Body of pancreas (tissue), 4 donors: ENCODE results near the gene TRIM28. TPM values are rescaled to one million over a fixed set of nuclear protein-coding genes. Genes with fewer than 3 reads are reported as not detected.
"Not testable (repeated sequence)": the region's sequence is repeated elsewhere in the genome, so short reads cannot be mapped to it uniquely, and the experiment has no call there.

Experiments used
- ATAC-seq: fragments of 150-250 bp; one replicate; pipeline ENCODE4 v1.9.1; 2016
- DNase-seq, 4 donors: peaks; one replicate each; pipeline ENCODE4 v3.0.0-alpha.2; 2019
- H3K27ac ChIP-seq, 4 donors: fragments of 200-600 bp; sonication (generic); 1 replicate in 3 of 4; 2 replicates in 1 of 4; pipeline versions ENCODE4 v1.5.1 to v1.6.1; 2016 to 2019; ENCODE audit warnings: mild to moderate bottlenecking in 1 of 4, mixed read lengths in 1 of 4, moderate library complexity in 1 of 4
- H3K27me3 ChIP-seq, 2 donors: fragments of 200-600 bp; sonication (generic); one replicate each; pipeline ENCODE4 v1.6.0; 2016; ENCODE audit warnings: mild to moderate bottlenecking in 1 of 2
- H3K36me3 ChIP-seq, 2 donors: fragments of 200-600 bp; sonication (generic); replicated peaks in 1 of 2; 2 replicates each; pipeline ENCODE4 v1.5.1; 2016; ENCODE audit warnings: low read depth in 2 of 2; ENCODE audit not compliant: insufficient read depth in 1 of 2
- H3K4me1 ChIP-seq: fragments of 200-600 bp; sonication (generic); one replicate; pipeline ENCODE4 v1.6.0; 2016
- H3K4me3 ChIP-seq, 2 donors: fragments of 200-600 bp; sonication (generic); 1 replicate in 1 of 2; 2 replicates in 1 of 2; pipeline ENCODE4 v1.5.1; 2016 to 2019
- H3K9me3 ChIP-seq, 3 donors: fragments of 200-600 bp; sonication (generic); 1 replicate in 2 of 3; 2 replicates in 1 of 3; pipeline ENCODE4 v1.5.1; 2016
- CTCF ChIP-seq, 7 experiments: fragments of 450-650 bp in 4 of 7; fragments of 200-600 bp in 3 of 7; sonication (generic) in 3 of 7; IDR thresholded peaks; one replicate each; pipeline ENCODE4 v1.5.1; 2016 to 2019; ENCODE audit warnings: antibody characterized with exemption in 7 of 7
- POLR2A ChIP-seq, 3 donors: fragments of 450-650 bp; IDR thresholded peaks; one replicate each; pipeline ENCODE4 v1.6.1; 2016; ENCODE audit warnings: antibody characterized with exemption in 3 of 3, mild to moderate bottlenecking in 2 of 3
- WGBS, 2 donors: methylation state at CpG; one replicate each; pipeline ENCODE4 v1.1.5; 2017; 5-methylcytosine and 5-hydroxymethylcytosine counted together
- intact Hi-C: fragments of 100-400 bp; cut with DNase I; formaldehyde crosslinking; loops from one replicate; pipeline ENCODE4 v1.15.1; 2023
- total RNA-seq, 2 donors: library from RNA; depleted of rRNA; stranded (reverse); fragments of >200 nt; gene quantifications; one replicate each; pipeline ENCODE4 v1.1.0, GENCODE V29; 2016

Gene TRIM28
- total RNA-seq, 2 donors from 2014 or later: 244 to 273 TPM

GRCh38 chr19:58500242-58500641 is 43.6 kb upstream of the TRIM28 start:
- 89% methylated on average over 14 of the region's 14 CpGs; no CpG with 5 or more reads in 1 of the 2 donors for WGBS, 2 donors
- TF ChIP-seq CTCF (IDR thresholded peaks at IDR 0.05) (no peak), POLR2A (IDR thresholded peaks at IDR 0.05) (no peak)

GRCh38 chr19:58507602-58508223 is 36.2 kb upstream of the TRIM28 start:
- H3K4me3 ChIP-seq, H3K36me3 ChIP-seq, H3K27ac ChIP-seq, ATAC-seq, H3K9me3 ChIP-seq, H3K27me3 ChIP-seq, H3K4me1 ChIP-seq, DNase-seq, intact Hi-C loops: not testable (repeated sequence)
- WGBS, 2 donors: 67 to 84% methylated on average over 7 to 8 of the region's 8 CpGs

More at GRCh38 chr19:58500242-58500641, 43.6 kb upstream of the TRIM28 start:
- DNase-seq (no peak), ATAC-seq (no peak)
- Histone ChIP-seq H3K36me3 (no peaks in the 10 kb centered on the region), H3K27me3 (no peaks in the 10 kb centered on the region), H3K9me3 (no peaks in the 10 kb centered on the region), H3K4me1 (peaks cover 25% of the 10 kb centered on the region), H3K27ac (no peak overlapping the region), H3K4me3 (no peak overlapping the region)
- intact Hi-C loops: no loop called here

- H3K36me3 ChIP-seq: no peaks in the 10 kb centered on the region
- H3K4me1 ChIP-seq: peaks cover 20% of the 10 kb centered on the region
- ATAC-seq (no peak), DNase-seq (no peak)
- no peak for TF ChIP-seq CTCF (IDR thresholded peaks at IDR 0.05)
- no peak for TF ChIP-seq POLR2A (IDR thresholded peaks at IDR 0.05)
- no peak overlapping the region for H3K27ac ChIP-seq
- no peaks in the 10 kb centered on the region for H3K9me3 ChIP-seq
- 87% methylated on average over 3 to 11 of the region's 11 CpGs for WGBS, 2 donors
- no peaks in the 10 kb centered on the region for H3K27me3 ChIP-seq
- intact Hi-C loops: no loop called here
- no peak overlapping the region for H3K4me3 ChIP-seq
Measured at GRCh38 chr19:58509731-58510083, 34.2 kb upstream of the TRIM28 start.

GRCh38 chr19:58510084-58510862 is 33.6 kb upstream of the TRIM28 start:
- ATAC-seq (no peak), DNase-seq (no peak)
- Histone ChIP-seq H3K9me3 (no peaks in the 10 kb centered on the region), H3K27me3 (no peaks in the 10 kb centered on the region), H3K4me3 (no peak overlapping the region), H3K36me3 (no peaks in the 10 kb centered on the region), H3K4me1 (peaks cover 26% of the 10 kb centered on the region), H3K27ac (no peak overlapping the region)
- no peak for TF ChIP-seq CTCF (IDR thresholded peaks at IDR 0.05)
- TF ChIP-seq POLR2A (IDR thresholded peaks at IDR 0.05): no peak
- 84 to 87% methylated on average over 6 to 8 of the region's 8 CpGs for WGBS, 2 donors
- intact Hi-C loops: no loop called here

- Histone ChIP-seq H3K27ac (no peak within 1 kb of the TSS), H3K36me3 (peaks cover 0 to 4% of the 10 kb centered on the region in 2 donors), H3K4me1 (peaks cover 35% of the 10 kb centered on the region), H3K27me3 (no peaks in the 10 kb centered on the region), H3K9me3 (no peaks in the 10 kb centered on the region), H3K4me3 (no peak within 1 kb of the TSS)
- no peak for DNase-seq
- no peak for ATAC-seq
- WGBS, 2 donors: 47 to 80% methylated on average over 2 to 25 of the region's 25 CpGs
- no peak for TF ChIP-seq CTCF (IDR thresholded peaks at IDR 0.05)
- no peak for TF ChIP-seq POLR2A (IDR thresholded peaks at IDR 0.05)
- intact Hi-C loops: no loop called here
Measured at GRCh38 chr19:58511353-58512208, 32.3 kb upstream of the TRIM28 start, which contains the start of gene SLC27A5. Gene SLC27A5, minus strand, starts transcription at chr19:58511992. Its CDS starts 37 bp downstream, at chr19:58511955.
